ENCODE results near the gene SPC24.
"Not testable (repeated sequence)": the region's sequence is repeated elsewhere in the genome, so short reads cannot be mapped to it uniquely, and the experiment has no call there.

SPC24 gene

GRCh38 chr19:11191273-11191755, 35.7 kb upstream of the SPC24 start:
- no peak for DNase-seq

GRCh38 chr19:11190501-11190900, 34.9 kb upstream of the SPC24 start:
- no peak for DNase-seq

GRCh38 chr19:11187441-11187840, 31.9 kb upstream of the SPC24 start:
- DNase-seq, result no peak

- DNase-seq, result no peak
These were observed 27.4 kb upstream of the SPC24 start for GRCh38 chr19:11182994-11183393.

GRCh38 chr19:11181488-11181887, 25.9 kb upstream of the SPC24 start:
- no peak for DNase-seq

GRCh38 chr19:11180975-11181374, 25.4 kb upstream of the SPC24 start:
- not testable (repeated sequence) for DNase-seq

- no peak for DNase-seq
These were observed 24.8 kb upstream of the SPC24 start for GRCh38 chr19:11180346-11180745.

- no peak for DNase-seq
These were observed 24.2 kb upstream of the SPC24 start for GRCh38 chr19:11179716-11180297.

GRCh38 chr19:11179145-11179465, 23.5 kb upstream of the SPC24 start:
- DNase-seq, result not testable (repeated sequence)

- DNase-seq, result no peak
These were observed 22.0 kb upstream of the SPC24 start for GRCh38 chr19:11177592-11177991.

- DNase-seq, result no peak
These were observed 21.0 kb upstream of the SPC24 start for GRCh38 chr19:11176466-11177193.

- DNase-seq, result no peak
These were observed 20.3 kb upstream of the SPC24 start for GRCh38 chr19:11175920-11176319.

- DNase-seq, result no peak
These were observed 18.8 kb upstream of the SPC24 start for GRCh38 chr19:11174336-11174735.

GRCh38 chr19:11173516-11174155, 18.1 kb upstream of the SPC24 start:
- DNase-seq, result no peak

- DNase-seq, result no peak
These were observed 17.0 kb upstream of the SPC24 start for GRCh38 chr19:11172576-11172975.

GRCh38 chr19:11171144-11171543, 15.6 kb upstream of the SPC24 start:
- no peak for DNase-seq

GRCh38 chr19:11169896-11170678, 14.5 kb upstream of the SPC24 start:
- DNase-seq, result no peak

GRCh38 chr19:11168568-11168967, 13.0 kb upstream of the SPC24 start:
- DNase-seq, result no peak

GRCh38 chr19:11166281-11167142, 10.9 kb upstream of the SPC24 start:
- DNase-seq, result no peak

GRCh38 chr19:11165486-11166030, 10.0 kb upstream of the SPC24 start:
- DNase-seq, result no peak

GRCh38 chr19:11164879-11165406, 9.4 kb upstream of the SPC24 start:
- no peak for DNase-seq

GRCh38 chr19:11164296-11164695, 8.7 kb upstream of the SPC24 start:
- no peak for DNase-seq

Measured in stimulated activated CD4-positive, alpha-beta T cell treated with anti-CD3 and anti-CD28 coated beads, Interleukin-1b, Interleukin-23, amount 100 ng/mL, for 48 hours (primary cell).